Measurements from ENCODE around the gene SULF2.

The SULF2 gene

GRCh38 chr20:47698142-47698541, 87.1 kb downstream of the SULF2 start:
- H3K4me1 ChIP-seq (ENCODE audit: insufficient read depth, low read length), result no peaks in the 10 kb centered on the region

GRCh38 chr20:47696856-47697255, 88.4 kb downstream of the SULF2 start:
- no peaks in the 10 kb centered on the region for H3K27me3 ChIP-seq (ENCODE audit: insufficient read depth, low read length)
- no peaks in the 10 kb centered on the region for H3K36me3 ChIP-seq (ENCODE audit: insufficient read depth, low read depth, low read length)
- no peak overlapping the region for H3K9ac ChIP-seq (ENCODE audit: low read depth, low read length)
- no peaks in the 10 kb centered on the region for H3K9me3 ChIP-seq (ENCODE audit: insufficient read depth, low read depth, low read length)
- H3K27ac ChIP-seq (ENCODE audit: low read length), result no peak overlapping the region
- no peak overlapping the region for H3K4me3 ChIP-seq (ENCODE audit: low read length)
- no peaks in the 10 kb centered on the region for H3K4me1 ChIP-seq (ENCODE audit: insufficient read depth, low read length)

More at GRCh38 chr20:47698142-47698541, 87.1 kb downstream of the SULF2 start:
- no peak overlapping the region for H3K27ac ChIP-seq (ENCODE audit: low read length)
- no peak overlapping the region for H3K4me3 ChIP-seq (ENCODE audit: low read length)
- no peaks in the 10 kb centered on the region for H3K9me3 ChIP-seq (ENCODE audit: insufficient read depth, low read depth, low read length)
- H3K36me3 ChIP-seq (ENCODE audit: insufficient read depth, low read depth, low read length), result no peaks in the 10 kb centered on the region
- no peak overlapping the region for H3K9ac ChIP-seq (ENCODE audit: low read depth, low read length)
- no peaks in the 10 kb centered on the region for H3K27me3 ChIP-seq (ENCODE audit: insufficient read depth, low read length)

- H3K9me3 ChIP-seq (ENCODE audit: insufficient read depth, low read depth, low read length), result no peaks in the 10 kb centered on the region
- H3K9ac ChIP-seq (ENCODE audit: low read depth, low read length), result no peak overlapping the region
- H3K27ac ChIP-seq (ENCODE audit: low read length), result no peak overlapping the region
- H3K27me3 ChIP-seq (ENCODE audit: insufficient read depth, low read length), result no peaks in the 10 kb centered on the region
- no peak overlapping the region for H3K4me3 ChIP-seq (ENCODE audit: low read length)
- no peaks in the 10 kb centered on the region for H3K36me3 ChIP-seq (ENCODE audit: insufficient read depth, low read depth, low read length)
- 0 out of 2 replicates have a peak, but pooled peaks cover 5% of the 10 kb centered on the region for H3K4me1 ChIP-seq (ENCODE audit: insufficient read depth, low read length)
Measured at GRCh38 chr20:47694021-47694818, 91.1 kb downstream of the SULF2 start.

- Histone ChIP-seq H3K27ac (ENCODE audit: low read length) (no peak overlapping the region), H3K4me1 (ENCODE audit: insufficient read depth, low read length) (peaks cover 11% of the 10 kb centered on the region; the same call in 1 of the 2 replicates), H3K4me3 (ENCODE audit: low read length) (no peak overlapping the region), H3K9me3 (ENCODE audit: insufficient read depth, low read depth, low read length) (no peaks in the 10 kb centered on the region), H3K27me3 (ENCODE audit: insufficient read depth, low read length) (no peaks in the 10 kb centered on the region), H3K36me3 (ENCODE audit: insufficient read depth, low read depth, low read length) (no peaks in the 10 kb centered on the region), H3K9ac (ENCODE audit: low read depth, low read length) (no peak overlapping the region)
Measured at GRCh38 chr20:47691625-47692024, 93.7 kb downstream of the SULF2 start.

GRCh38 chr20:47689731-47690130, 95.5 kb downstream of the SULF2 start:
- no peaks in the 10 kb centered on the region for H3K36me3 ChIP-seq (ENCODE audit: insufficient read depth, low read depth, low read length)
- H3K4me3 ChIP-seq (ENCODE audit: low read length), result no peak overlapping the region
- H3K9me3 ChIP-seq (ENCODE audit: insufficient read depth, low read depth, low read length), result no peaks in the 10 kb centered on the region
- no peak overlapping the region for H3K27ac ChIP-seq (ENCODE audit: low read length)
- H3K27me3 ChIP-seq (ENCODE audit: insufficient read depth, low read length), result no peaks in the 10 kb centered on the region
- H3K9ac ChIP-seq (ENCODE audit: low read depth, low read length), result no peak overlapping the region
- peaks cover 11% of the 10 kb centered on the region; the same call in 1 of the 2 replicates for H3K4me1 ChIP-seq (ENCODE audit: insufficient read depth, low read length)

GRCh38 chr20:47688385-47689381, 96.6 kb downstream of the SULF2 start:
- H3K27me3 ChIP-seq (ENCODE audit: insufficient read depth, low read length), result no peaks in the 10 kb centered on the region

GRCh38 chr20:47687095-47687987, 97.9 kb downstream of the SULF2 start:
- Histone ChIP-seq H3K36me3 (ENCODE audit: insufficient read depth, low read depth, low read length) (no peaks in the 10 kb centered on the region), H3K27ac (ENCODE audit: low read length) (no peak overlapping the region), H3K9ac (ENCODE audit: low read depth, low read length) (no peak overlapping the region), H3K27me3 (ENCODE audit: insufficient read depth, low read length) (no peaks in the 10 kb centered on the region), H3K4me1 (ENCODE audit: insufficient read depth, low read length) (peaks cover 11% of the 10 kb centered on the region; the same call in 1 of the 2 replicates), H3K4me3 (ENCODE audit: low read length) (no peak overlapping the region), H3K9me3 (ENCODE audit: insufficient read depth, low read depth, low read length) (no peaks in the 10 kb centered on the region)

More at GRCh38 chr20:47688385-47689381, 96.6 kb downstream of the SULF2 start:
- peaks cover 11% of the 10 kb centered on the region; the same call in 1 of the 2 replicates for H3K4me1 ChIP-seq (ENCODE audit: insufficient read depth, low read length)
- no peak overlapping the region for H3K9ac ChIP-seq (ENCODE audit: low read depth, low read length)
- no peak overlapping the region for H3K4me3 ChIP-seq (ENCODE audit: low read length)
- H3K27ac ChIP-seq (ENCODE audit: low read length), result no peak overlapping the region
- H3K36me3 ChIP-seq (ENCODE audit: insufficient read depth, low read depth, low read length), result no peaks in the 10 kb centered on the region
- no peaks in the 10 kb centered on the region for H3K9me3 ChIP-seq (ENCODE audit: insufficient read depth, low read depth, low read length)

GRCh38 chr20:47686545-47686944, 98.7 kb downstream of the SULF2 start:
- H3K9me3 ChIP-seq (ENCODE audit: insufficient read depth, low read depth, low read length), result no peaks in the 10 kb centered on the region
- H3K9ac ChIP-seq (ENCODE audit: low read depth, low read length), result no peak overlapping the region
- H3K27me3 ChIP-seq (ENCODE audit: insufficient read depth, low read length), result no peaks in the 10 kb centered on the region
- no peaks in the 10 kb centered on the region for H3K36me3 ChIP-seq (ENCODE audit: insufficient read depth, low read depth, low read length)
- H3K4me1 ChIP-seq (ENCODE audit: insufficient read depth, low read length), result peaks cover 11% of the 10 kb centered on the region; the same call in 1 of the 2 replicates
- H3K27ac ChIP-seq (ENCODE audit: low read length), result no peak overlapping the region
- H3K4me3 ChIP-seq (ENCODE audit: low read length), result no peak overlapping the region

GRCh38 chr20:47684306-47685080, 100.8 kb downstream of the SULF2 start:
- Histone ChIP-seq H3K36me3 (ENCODE audit: insufficient read depth, low read depth, low read length) (no peaks in the 10 kb centered on the region), H3K4me3 (ENCODE audit: low read length) (no peak overlapping the region), H3K9me3 (ENCODE audit: insufficient read depth, low read depth, low read length) (no peaks in the 10 kb centered on the region), H3K4me1 (ENCODE audit: insufficient read depth, low read length) (peaks cover 6% of the 10 kb centered on the region; the same call in 1 of the 2 replicates), H3K27me3 (ENCODE audit: insufficient read depth, low read length) (no peaks in the 10 kb centered on the region), H3K9ac (ENCODE audit: low read depth, low read length) (no peak overlapping the region), H3K27ac (ENCODE audit: low read length) (no peak overlapping the region)

GRCh38 chr20:47682916-47683315, 102.4 kb downstream of the SULF2 start:
- H3K27ac ChIP-seq (ENCODE audit: low read length), result no peak overlapping the region
- no peak overlapping the region for H3K4me3 ChIP-seq (ENCODE audit: low read length)
- no peaks in the 10 kb centered on the region for H3K27me3 ChIP-seq (ENCODE audit: insufficient read depth, low read length)
- no peaks in the 10 kb centered on the region; the same call in 1 of the 2 replicates for H3K4me1 ChIP-seq (ENCODE audit: insufficient read depth, low read length)
- H3K9me3 ChIP-seq (ENCODE audit: insufficient read depth, low read depth, low read length), result no peaks in the 10 kb centered on the region
- H3K9ac ChIP-seq (ENCODE audit: low read depth, low read length), result no peak overlapping the region; the same call in 1 of the 2 replicates
- no peaks in the 10 kb centered on the region for H3K36me3 ChIP-seq (ENCODE audit: insufficient read depth, low read depth, low read length)

Measured in iPS-20b (cell line).